K562 (cell line): ENCODE data around the gene MAGIX. TPM values are rescaled to one million over a fixed set of nuclear protein-coding genes. Genes with fewer than 3 reads are reported as not detected.

Source experiments
- ARNT ChIP-seq, 2 experiments: fragments of 450-650 bp; IDR thresholded peaks; 2 replicates each; pipeline ENCODE4 v1.6.1; 2016; ENCODE audit warnings: mild to moderate bottlenecking in 1 of 2
- BRCA1 ChIP-seq, 2 experiments: fragments of 450-650 bp in 1 of 2; sonication (generic) in 1 of 2; formaldehyde crosslinking in 1 of 2; IDR thresholded peaks; 2 replicates each; pipeline versions ENCODE4 v1.5.0 to v1.6.1; 2017 to 2020; ENCODE audit warnings: mild to moderate bottlenecking in 1 of 2, missing genetic modification reagents in 1 of 2
- CAMTA2 ChIP-seq: fragments of 250-450 bp; sonication (Bioruptor Pico); conservative IDR thresholded peaks from 2 replicates; pipeline ENCODE4 v1.5.1; 2022
- CHAMP1 ChIP-seq: fragments of 450-650 bp; IDR thresholded peaks from 2 replicates; pipeline ENCODE4 v1.6.1; 2016; ENCODE audit warnings: mild to moderate bottlenecking
- E2F6 ChIP-seq, 2 experiments: IDR thresholded peaks; 2 replicates each; pipeline ENCODE4 v1.6.1; 2011; ENCODE audit warnings: borderline replicate concordance in 1 of 2, control low read depth in 1 of 2, low read depth in 1 of 2, low read length in 1 of 2, mild to moderate bottlenecking in 1 of 2, mixed read lengths in 1 of 2, moderate library complexity in 1 of 2; ENCODE audit not compliant: insufficient read depth in 1 of 2, insufficient read length in 1 of 2, poor library complexity in 1 of 2, severe bottlenecking in 1 of 2; ENCODE audit errors: extremely low read depth in 1 of 2
- KAT7 ChIP-seq: sonication (generic); formaldehyde crosslinking; IDR thresholded peaks from 2 replicates; pipeline ENCODE4 v1.8.0; 2022; ENCODE audit warnings: missing genetic modification reagents, mild to moderate bottlenecking, borderline replicate concordance
- KLF1 ChIP-seq: fragments of 450-650 bp; IDR thresholded peaks from 2 replicates; pipeline ENCODE4 v1.6.1; 2016; ENCODE audit warnings: missing genetic modification characterization, missing compliant biosample characterization
- MEF2A ChIP-seq: IDR thresholded peaks from 2 replicates; pipeline ENCODE4 v1.6.1; 2011; ENCODE audit warnings: low read depth, mild to moderate bottlenecking, low read length, moderate library complexity; ENCODE audit not compliant: control insufficient read depth
- NR3C1 ChIP-seq: sonication (generic); formaldehyde crosslinking; IDR thresholded peaks from 2 replicates; pipeline ENCODE4 v1.8.1; 2022; ENCODE audit warnings: missing genetic modification reagents
- NUFIP1 ChIP-seq: fragments of 450-650 bp; IDR thresholded peaks from 2 replicates; pipeline ENCODE4 v1.6.1; 2018; ENCODE audit not compliant: partially characterized antibody
- PTBP1 ChIP-seq: fragments of 200-400 bp; formaldehyde crosslinking; IDR thresholded peaks from 2 replicates; pipeline ENCODE4 v1.6.1; 2017; ENCODE audit warnings: low read depth, low read length
- RBM22 ChIP-seq: fragments of 200-400 bp; formaldehyde crosslinking; IDR thresholded peaks from 2 replicates; pipeline ENCODE4 v1.6.1; 2018; ENCODE audit warnings: low read length, low read depth; ENCODE audit not compliant: poor library complexity, severe bottlenecking
- RBM25 ChIP-seq: fragments of 200-400 bp; formaldehyde crosslinking; IDR thresholded peaks from 2 replicates; pipeline ENCODE4 v1.6.1; 2018; ENCODE audit warnings: low read length, low read depth, moderate library complexity; ENCODE audit not compliant: severe bottlenecking
- RNF219 ChIP-seq: fragments of 250-450 bp; sonication (Bioruptor Pico); IDR thresholded peaks from 2 replicates; pipeline ENCODE4 v1.5.0; 2022; ENCODE audit warnings: mild to moderate bottlenecking
- SIRT6 ChIP-seq: IDR thresholded peaks from one replicate; pipeline ENCODE4 v1.6.1; 2012; ENCODE audit warnings: low read depth, mild to moderate bottlenecking, control low read depth, inconsistent platforms, low read length, moderate library complexity
- SREBF2 ChIP-seq: sonication (generic); formaldehyde crosslinking; IDR thresholded peaks from 2 replicates; pipeline ENCODE4 v1.4.0; 2020; ENCODE audit warnings: mild to moderate bottlenecking, missing genetic modification reagents
- U2AF1 ChIP-seq: fragments of 200-400 bp; formaldehyde crosslinking; optimal IDR thresholded peaks from 2 replicates; pipeline ENCODE3; 2017; ENCODE audit warnings: mild to moderate bottlenecking, low read depth, low read length, moderate library complexity
- ZNF449 ChIP-seq: fragments of 250-450 bp; sonication (Bioruptor Pico); IDR thresholded peaks from 2 replicates; pipeline ENCODE4 v1.8.0; 2022; ENCODE audit warnings: moderate library complexity, mild to moderate bottlenecking, inconsistent platforms
- ZNF586 ChIP-seq: fragments of 450-650 bp; formaldehyde crosslinking; conservative IDR thresholded peaks from 2 replicates; pipeline ENCODE4 v1.4.0; 2020; ENCODE audit warnings: mild to moderate bottlenecking, moderate library complexity
- ZNF830 ChIP-seq: fragments of 250-450 bp; sonication (Bioruptor Pico); IDR thresholded peaks from 2 replicates; pipeline ENCODE4 v1.5.0; 2021; ENCODE audit warnings: mild to moderate bottlenecking
- polyA plus RNA-seq, 8 experiments: library from polyadenylated mRNA; depleted of rRNA in 4 of 8; stranded (reverse) in 5 of 8; unstranded in 3 of 8; fragments of >200 nt; fragmentation: Nextera tagmentation in 2 of 8; fragmentation: Illumina TruSeq in 1 of 8; extraction: Ambion mirVana in 2 of 8; extraction: Trizol in 1 of 8; gene quantifications; 2 replicates each; pipeline versions ENCODE4 v1.2.1 to v1.2.3, GENCODE V29; 2011 to 2014; ENCODE audit warnings: inconsistent platforms in 1 of 8, missing spikeins in 1 of 8
- total RNA-seq, 7 experiments: library from RNA; depleted of rRNA in 6 of 7; stranded (reverse); fragments of >200 nt in 6 of 7; fragmentation: Illumina TruSeq in 2 of 7; extraction: Trizol in 2 of 7; gene quantifications; 2 replicates each; pipeline versions ENCODE4 v1.2.1 to v1.2.3, GENCODE V29; 2011 to 2021; ENCODE audit warnings: low replicate concordance in 1 of 7

MAGIX gene
- total and polyA plus RNA-seq, 9 of the 15 experiments (the other 6 are each of a cell fraction or from before 2014, with no cell fraction given) = 0.08 to 3.5 (median 0.47) TPM

DNA sequence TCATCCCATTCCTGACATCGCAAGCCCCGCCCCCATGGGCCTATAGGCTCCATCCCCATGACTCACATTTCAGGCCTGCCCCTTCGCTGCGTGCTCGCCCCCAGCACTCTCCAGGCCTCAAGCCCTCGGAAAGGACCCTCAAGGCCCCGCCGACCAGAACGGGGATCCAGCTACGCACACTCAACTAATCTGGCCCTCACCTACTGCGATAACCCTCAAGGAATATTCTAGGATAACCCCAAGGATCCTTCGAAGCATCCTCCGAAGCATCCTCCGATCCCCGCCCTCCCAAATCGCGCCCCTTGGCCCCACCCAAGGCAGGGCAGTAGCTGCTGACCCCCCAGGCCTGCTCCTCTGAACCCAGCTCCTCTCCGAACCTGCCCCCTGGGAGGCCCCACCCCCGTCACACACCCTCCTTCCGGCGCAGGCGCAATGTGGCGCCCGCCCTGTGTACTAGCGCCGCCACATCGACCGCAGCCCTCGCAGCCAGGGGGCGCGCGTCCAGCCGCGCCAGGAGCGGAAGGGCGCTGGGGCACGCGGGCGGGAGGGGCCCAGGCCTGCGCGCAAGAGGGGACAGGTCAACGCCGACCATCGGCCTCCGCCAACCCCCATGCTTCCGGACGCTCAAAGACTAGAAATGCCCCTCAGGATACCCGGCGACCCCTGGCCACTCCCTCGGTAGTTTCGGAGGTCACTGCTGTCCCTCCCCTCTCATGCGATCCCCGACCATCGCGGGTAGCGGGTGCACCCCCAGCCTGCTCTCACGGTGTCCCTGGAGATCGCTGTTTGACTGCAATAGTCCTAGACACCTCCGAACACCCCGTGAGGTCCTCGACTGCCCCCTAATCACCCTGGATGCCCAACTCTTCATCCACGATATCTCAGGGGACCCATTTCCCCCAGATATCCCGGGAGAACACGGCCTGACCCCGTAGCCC, 6.4 kb upstream of the MAGIX start (continued):
- TF ChIP-seq BRCA1 (IDR thresholded peaks at IDR 0.05) = no peak
- TF ChIP-seq BRCA1 (CRISPR knock-in tag; IDR thresholded peaks at IDR 0.05) = no peak
- no peak for TF ChIP-seq SREBF2 (CRISPR knock-in tag)
- no peak for TF ChIP-seq ZNF586 (CRISPR knock-in tag)
- TF ChIP-seq U2AF1 = no peak
- no peak for TF ChIP-seq CHAMP1
- no peak for TF ChIP-seq ARNT (IDR thresholded peaks at IDR 0.05)
- TF ChIP-seq KLF1 (tag) = peak; percentile 45; the same call in 1 of the 2 replicates
- no peak for TF ChIP-seq RBM25
- no peak for TF ChIP-seq KAT7 (CRISPR knock-in tag)
- no peak for TF ChIP-seq RBM22
- TF ChIP-seq ZNF449 (CRISPR knock-in tag) = no peak
- no peak for TF ChIP-seq NUFIP1
- no peak for TF ChIP-seq CAMTA2 (CRISPR knock-in tag)
- peak; percentile 87 to 98 for TF ChIP-seq E2F6 (IDR thresholded peaks at IDR 0.05; ENCODE audit: borderline replicate concordance in 1 of 2, extremely low read depth in 1 of 2, insufficient read depth in 1 of 2, insufficient read length in 1 of 2, low read depth in 1 of 2, low read length in 1 of 2, poor library complexity in 1 of 2, severe bottlenecking in 1 of 2)
- TF ChIP-seq ZNF830 (CRISPR knock-in tag) = no peak
- no peak for TF ChIP-seq PTBP1
- peak; percentile 88 for TF ChIP-seq NR3C1 (CRISPR knock-in tag)
- no peak for TF ChIP-seq SIRT6
- no peak for TF ChIP-seq MEF2A
- no peak for TF ChIP-seq RNF219 (CRISPR knock-in tag)
